Measurements from ENCODE around the gene IL12RB1. TPM values are rescaled to one million over a fixed set of nuclear protein-coding genes. Genes with fewer than 3 reads are reported as not detected.
A peak's percentile ranks its signal among the peaks of the same experiment; 100 is the strongest.

The IL12RB1 gene
- total and polyA plus RNA-seq, 2 of the 13 experiments (the other 11 are each of a cell fraction or from before 2014, with no cell fraction given) = 0.03 to 0.04 TPM

DNA sequence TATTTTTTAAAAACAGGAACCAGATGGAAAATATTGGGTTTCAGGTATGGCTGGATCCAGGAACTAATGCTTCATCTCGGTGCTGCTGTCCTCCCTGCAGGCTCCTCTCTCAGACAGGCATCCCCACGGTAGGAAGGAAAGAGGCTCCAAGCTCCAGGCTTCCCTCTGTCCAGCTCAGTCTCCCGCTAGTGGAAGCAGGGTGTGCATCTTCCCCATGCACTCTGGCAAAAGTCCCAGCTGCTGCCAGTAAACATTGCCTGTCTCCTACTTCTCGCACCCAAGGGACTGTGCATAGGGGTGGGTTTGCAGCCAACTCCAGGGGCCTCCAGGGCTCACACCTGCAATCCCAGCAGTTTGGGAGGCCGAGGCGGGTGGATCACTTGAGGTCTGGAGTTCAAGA is 29.2 kb downstream of the IL12RB1 start (continued):
- TF ChIP-seq, protein P1, sequence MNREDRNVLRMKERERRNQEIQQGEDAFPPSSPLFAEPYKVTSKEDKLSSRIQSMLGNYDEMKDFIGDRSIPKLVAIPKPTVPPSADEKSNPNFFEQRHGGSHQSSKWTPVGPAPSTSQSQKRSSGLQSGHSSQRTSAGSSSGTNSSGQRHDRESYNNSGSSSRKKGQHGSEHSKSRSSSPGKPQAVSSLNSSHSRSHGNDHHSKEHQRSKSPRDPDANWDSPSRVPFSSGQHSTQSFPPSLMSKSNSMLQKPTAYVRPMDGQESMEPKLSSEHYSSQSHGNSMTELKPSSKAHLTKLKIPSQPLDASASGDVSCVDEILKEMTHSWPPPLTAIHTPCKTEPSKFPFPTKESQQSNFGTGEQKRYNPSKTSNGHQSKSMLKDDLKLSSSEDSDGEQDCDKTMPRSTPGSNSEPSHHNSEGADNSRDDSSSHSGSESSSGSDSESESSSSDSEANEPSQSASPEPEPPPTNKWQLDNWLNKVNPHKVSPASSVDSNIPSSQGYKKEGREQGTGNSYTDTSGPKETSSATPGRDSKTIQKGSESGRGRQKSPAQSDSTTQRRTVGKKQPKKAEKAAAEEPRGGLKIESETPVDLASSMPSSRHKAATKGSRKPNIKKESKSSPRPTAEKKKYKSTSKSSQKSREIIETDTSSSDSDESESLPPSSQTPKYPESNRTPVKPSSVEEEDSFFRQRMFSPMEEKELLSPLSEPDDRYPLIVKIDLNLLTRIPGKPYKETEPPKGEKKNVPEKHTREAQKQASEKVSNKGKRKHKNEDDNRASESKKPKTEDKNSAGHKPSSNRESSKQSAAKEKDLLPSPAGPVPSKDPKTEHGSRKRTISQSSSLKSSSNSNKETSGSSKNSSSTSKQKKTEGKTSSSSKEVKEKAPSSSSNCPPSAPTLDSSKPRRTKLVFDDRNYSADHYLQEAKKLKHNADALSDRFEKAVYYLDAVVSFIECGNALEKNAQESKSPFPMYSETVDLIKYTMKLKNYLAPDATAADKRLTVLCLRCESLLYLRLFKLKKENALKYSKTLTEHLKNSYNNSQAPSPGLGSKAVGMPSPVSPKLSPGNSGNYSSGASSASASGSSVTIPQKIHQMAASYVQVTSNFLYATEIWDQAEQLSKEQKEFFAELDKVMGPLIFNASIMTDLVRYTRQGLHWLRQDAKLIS (CRISPR knock-in tag; IDR thresholded peaks at IDR 0.05) = no peak
- TF ChIP-seq ZNF329 (CRISPR knock-in tag; IDR thresholded peaks at IDR 0.05; ENCODE audit: low read depth) (peak; percentile 99), ZNF576 (CRISPR knock-in tag; IDR thresholded peaks at IDR 0.05) (no peak), GABPB1 (CRISPR knock-in tag; IDR thresholded peaks at IDR 0.05) (no peak), SALL1 (CRISPR knock-in tag; IDR thresholded peaks at IDR 0.05) (0 out of 2 replicates have a peak, but pooled peaks have one; percentile 14)
- TF ChIP-seq, protein P2, sequence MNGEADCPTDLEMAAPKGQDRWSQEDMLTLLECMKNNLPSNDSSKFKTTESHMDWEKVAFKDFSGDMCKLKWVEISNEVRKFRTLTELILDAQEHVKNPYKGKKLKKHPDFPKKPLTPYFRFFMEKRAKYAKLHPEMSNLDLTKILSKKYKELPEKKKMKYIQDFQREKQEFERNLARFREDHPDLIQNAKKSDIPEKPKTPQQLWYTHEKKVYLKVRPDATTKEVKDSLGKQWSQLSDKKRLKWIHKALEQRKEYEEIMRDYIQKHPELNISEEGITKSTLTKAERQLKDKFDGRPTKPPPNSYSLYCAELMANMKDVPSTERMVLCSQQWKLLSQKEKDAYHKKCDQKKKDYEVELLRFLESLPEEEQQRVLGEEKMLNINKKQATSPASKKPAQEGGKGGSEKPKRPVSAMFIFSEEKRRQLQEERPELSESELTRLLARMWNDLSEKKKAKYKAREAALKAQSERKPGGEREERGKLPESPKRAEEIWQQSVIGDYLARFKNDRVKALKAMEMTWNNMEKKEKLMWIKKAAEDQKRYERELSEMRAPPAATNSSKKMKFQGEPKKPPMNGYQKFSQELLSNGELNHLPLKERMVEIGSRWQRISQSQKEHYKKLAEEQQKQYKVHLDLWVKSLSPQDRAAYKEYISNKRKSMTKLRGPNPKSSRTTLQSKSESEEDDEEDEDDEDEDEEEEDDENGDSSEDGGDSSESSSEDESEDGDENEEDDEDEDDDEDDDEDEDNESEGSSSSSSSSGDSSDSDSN (CRISPR knock-in tag; IDR thresholded peaks at IDR 0.05) = no peak
- TF ChIP-seq, protein P3, sequence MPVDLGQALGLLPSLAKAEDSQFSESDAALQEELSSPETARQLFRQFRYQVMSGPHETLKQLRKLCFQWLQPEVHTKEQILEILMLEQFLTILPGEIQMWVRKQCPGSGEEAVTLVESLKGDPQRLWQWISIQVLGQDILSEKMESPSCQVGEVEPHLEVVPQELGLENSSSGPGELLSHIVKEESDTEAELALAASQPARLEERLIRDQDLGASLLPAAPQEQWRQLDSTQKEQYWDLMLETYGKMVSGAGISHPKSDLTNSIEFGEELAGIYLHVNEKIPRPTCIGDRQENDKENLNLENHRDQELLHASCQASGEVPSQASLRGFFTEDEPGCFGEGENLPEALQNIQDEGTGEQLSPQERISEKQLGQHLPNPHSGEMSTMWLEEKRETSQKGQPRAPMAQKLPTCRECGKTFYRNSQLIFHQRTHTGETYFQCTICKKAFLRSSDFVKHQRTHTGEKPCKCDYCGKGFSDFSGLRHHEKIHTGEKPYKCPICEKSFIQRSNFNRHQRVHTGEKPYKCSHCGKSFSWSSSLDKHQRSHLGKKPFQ (CRISPR knock-in tag; IDR thresholded peaks at IDR 0.05; ENCODE audit: insufficient replicate concordance) = no peak
